ENCODE results near the gene KLC1. TPM values are rescaled to one million over a fixed set of nuclear protein-coding genes. Genes with fewer than 3 reads are reported as not detected.

Gene KLC1
- total RNA-seq, 1 experiment from 2014 or later: 121 TPM

- DNase-seq (ENCODE audit: low read depth, low spot score): no peak
Observed at GRCh38 chr14:103736546-103737431, 107.8 kb downstream of the KLC1 start.

GRCh38 chr14:103737432-103738045 is 108.5 kb downstream of the KLC1 start:
- no peak overlapping the region for H3K27ac ChIP-seq (ENCODE audit: low read depth, low read length)

More at GRCh38 chr14:103736546-103737431, 107.8 kb downstream of the KLC1 start:
- Histone ChIP-seq H4K20me1 (ENCODE audit: insufficient read depth) (no peaks in the 10 kb centered on the region), H3K36me3 (ENCODE audit: control insufficient read depth in 1 of 2, insufficient read depth in 2 of 2, low read length in 2 of 2) (peaks cover 3 to 5% of the 10 kb centered on the region in 2 experiments; a peak in 3 of 4 replicates), H3K27me3 (ENCODE audit: insufficient read depth, low read length) (no peaks in the 10 kb centered on the region), H3K9ac (ENCODE audit: low read length) (no peak overlapping the region), H2AFZ (ENCODE audit: low read depth, low read length, poor library complexity, severe bottlenecking) (no peak overlapping the region), H3K9me3 (ENCODE audit: control insufficient read depth in 1 of 2, insufficient read depth in 1 of 2, low read depth in 1 of 2, low read length in 2 of 2) (no peaks in the 10 kb centered on the region), H3K4me2 (ENCODE audit: low read length) (no peak overlapping the region), H3K9me2 (ENCODE audit: insufficient read depth) (no peaks in the 10 kb centered on the region), H3K79me2 (ENCODE audit: insufficient read depth, low read length) (no peaks in the 10 kb centered on the region), H3K27ac (ENCODE audit: low read depth, low read length) (no peak overlapping the region), H3K4me1 (ENCODE audit: control insufficient read depth in 1 of 2, insufficient read depth in 2 of 2, low read length in 2 of 2) (no peaks in the 10 kb centered on the region), H3K4me3 (replicated peaks in 1 of 2; ENCODE audit: low read depth in 1 of 2, low read length in 2 of 2) (no peak overlapping the region)
- TF ChIP-seq TCF7L2 (IDR thresholded peaks at IDR 0.05; ENCODE audit: borderline replicate concordance, extremely low read depth, insufficient read depth, insufficient read length): no peak
- CTCF ChIA-PET: no interaction called here
- RAD21 ChIA-PET (ENCODE audit: low non-redundant PET in 1 of 2, low total read pairs in 2 of 2, uncharacterized antibody in 2 of 2, unreplicated experiment in 2 of 2): no interaction called here
- POLR2A ChIA-PET: no interaction called here
- no TSS peak for BruUV-seq (replicated peaks)
- intact Hi-C loops (cut with micrococcal nuclease): no loop called here
- no peak for ATAC-seq

More at GRCh38 chr14:103737432-103738045, 108.5 kb downstream of the KLC1 start:
- POLR2A ChIA-PET: no interaction called here
- Histone ChIP-seq H4K20me1 (ENCODE audit: insufficient read depth) (no peaks in the 10 kb centered on the region), H2AFZ (ENCODE audit: low read depth, low read length, poor library complexity, severe bottlenecking) (no peak overlapping the region), H3K9me3 (ENCODE audit: control insufficient read depth in 1 of 2, insufficient read depth in 1 of 2, low read depth in 1 of 2, low read length in 2 of 2) (no peaks in the 10 kb centered on the region), H3K4me3 (replicated peaks in 1 of 2; ENCODE audit: low read depth in 1 of 2, low read length in 2 of 2) (no peak overlapping the region), H3K9ac (ENCODE audit: low read length) (no peak overlapping the region), H3K9me2 (ENCODE audit: insufficient read depth) (no peaks in the 10 kb centered on the region), H3K4me1 (ENCODE audit: control insufficient read depth in 1 of 2, insufficient read depth in 2 of 2, low read length in 2 of 2) (no peaks in the 10 kb centered on the region), H3K36me3 (ENCODE audit: control insufficient read depth in 1 of 2, insufficient read depth in 2 of 2, low read length in 2 of 2) (peaks cover 3% of the 10 kb centered on the region in 2 experiments; a peak in 3 of 4 replicates), H3K27me3 (ENCODE audit: insufficient read depth, low read length) (no peaks in the 10 kb centered on the region), H3K4me2 (ENCODE audit: low read length) (no peak overlapping the region), H3K79me2 (ENCODE audit: insufficient read depth, low read length) (no peaks in the 10 kb centered on the region)
- intact Hi-C loops (cut with micrococcal nuclease): no loop called here
- DNase-seq (ENCODE audit: low read depth, low spot score) (no peak), ATAC-seq (no peak)
- CTCF ChIA-PET: no interaction called here
- TF ChIP-seq JUND (IDR thresholded peaks at IDR 0.05) (no peak), SP1 (IDR thresholded peaks at IDR 0.05; ENCODE audit: low read depth) (no peak), ZFX (IDR thresholded peaks at IDR 0.05) (no peak), RAD21 (IDR thresholded peaks at IDR 0.05; ENCODE audit: low read depth) (no peak), FOSL1 (IDR thresholded peaks at IDR 0.05; ENCODE audit: low read depth) (no peak)
- no TSS peak for BruUV-seq (replicated peaks)
- RAD21 ChIA-PET (ENCODE audit: low non-redundant PET in 1 of 2, low total read pairs in 2 of 2, uncharacterized antibody in 2 of 2, unreplicated experiment in 2 of 2): no interaction called here

Data from HCT116 (cell line).